GM20000 (cell line): Measurements from ENCODE around the gene RNPEPL1.

Experiments used
- DNase-seq: peaks from one replicate; pipeline ENCODE4 v3.0.0; 2012; ENCODE audit warnings: low spot score
- CTCF ChIP-seq: IDR thresholded peaks from 2 replicates; pipeline ENCODE4 v1.5.1; 2012; ENCODE audit warnings: mild to moderate bottlenecking, control low read depth; ENCODE audit errors: extremely low read depth, missing control alignments

The RNPEPL1 gene

DNA sequence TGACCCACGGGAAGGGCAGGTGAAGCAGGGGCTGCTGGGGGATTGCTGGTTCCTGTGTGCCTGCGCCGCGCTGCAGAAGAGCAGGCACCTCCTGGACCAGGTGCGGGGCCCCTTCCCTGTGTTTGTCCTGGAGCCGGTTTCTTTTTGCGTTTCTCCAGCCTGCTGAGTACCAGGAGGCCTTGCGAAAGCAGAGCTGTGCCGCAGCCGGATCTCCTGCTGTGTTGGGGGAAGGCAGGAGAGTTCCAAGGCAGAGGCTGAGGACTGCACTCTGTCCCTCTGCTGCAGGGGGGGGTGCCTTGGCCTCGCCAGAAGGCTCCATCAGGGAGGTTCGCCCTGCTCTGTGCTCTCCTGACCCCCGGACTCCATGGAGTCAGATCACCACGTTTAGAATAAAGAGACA is 21.1 kb downstream of the RNPEPL1 start:
- DNase-seq: no peak
- no peak for TF ChIP-seq CTCF

GRCh38 chr2:240589850-240590525 is 21.7 kb downstream of the RNPEPL1 start:
- no peak for TF ChIP-seq CTCF
- no peak for DNase-seq

DNA sequence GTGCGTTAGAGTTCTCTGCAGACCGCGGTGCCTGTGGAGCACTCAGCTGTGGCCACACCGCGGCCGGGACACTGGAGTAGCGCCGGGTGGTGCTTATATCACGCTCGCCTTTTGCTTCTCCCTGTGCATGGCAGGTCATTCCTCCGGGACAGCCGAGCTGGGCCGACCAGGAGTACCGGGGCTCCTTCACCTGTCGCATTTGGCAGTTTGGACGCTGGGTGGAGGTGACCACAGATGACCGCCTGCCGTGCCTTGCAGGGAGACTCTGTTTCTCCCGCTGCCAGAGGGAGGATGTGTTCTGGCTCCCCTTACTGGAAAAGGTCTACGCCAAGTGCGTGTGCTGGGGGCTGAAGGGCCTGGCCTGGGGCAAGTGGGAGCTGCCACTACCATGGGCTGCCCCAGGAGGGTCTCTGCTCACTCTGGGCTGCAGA is 22.4 kb downstream of the RNPEPL1 start:
- DNase-seq: no peak
- TF ChIP-seq CTCF: no peak

DNA sequence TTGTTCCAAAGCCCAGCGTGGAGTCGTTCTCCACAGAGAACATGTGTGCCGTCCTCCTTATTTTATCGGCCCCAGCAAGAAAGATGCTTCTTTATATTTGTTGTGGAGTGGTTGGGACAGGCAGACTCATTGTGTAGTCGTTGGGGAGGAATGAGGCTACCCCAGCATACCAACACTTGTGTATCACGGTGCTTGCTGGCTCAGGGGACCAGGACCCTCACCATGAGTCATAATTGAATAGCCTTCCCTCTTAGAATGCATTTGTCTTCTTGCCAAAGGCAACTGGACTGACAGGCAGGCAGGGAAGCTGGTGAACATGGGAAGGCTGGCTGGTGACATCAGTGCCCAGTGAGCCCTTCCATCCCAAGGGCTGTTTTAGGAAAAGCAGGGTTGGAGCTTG is 22.9 kb downstream of the RNPEPL1 start:
- DNase-seq: no peak
- no peak for TF ChIP-seq CTCF

- no peak for TF ChIP-seq CTCF
Observed at GRCh38 chr2:240591784-240592183, 23.5 kb downstream of the RNPEPL1 start.

DNA sequence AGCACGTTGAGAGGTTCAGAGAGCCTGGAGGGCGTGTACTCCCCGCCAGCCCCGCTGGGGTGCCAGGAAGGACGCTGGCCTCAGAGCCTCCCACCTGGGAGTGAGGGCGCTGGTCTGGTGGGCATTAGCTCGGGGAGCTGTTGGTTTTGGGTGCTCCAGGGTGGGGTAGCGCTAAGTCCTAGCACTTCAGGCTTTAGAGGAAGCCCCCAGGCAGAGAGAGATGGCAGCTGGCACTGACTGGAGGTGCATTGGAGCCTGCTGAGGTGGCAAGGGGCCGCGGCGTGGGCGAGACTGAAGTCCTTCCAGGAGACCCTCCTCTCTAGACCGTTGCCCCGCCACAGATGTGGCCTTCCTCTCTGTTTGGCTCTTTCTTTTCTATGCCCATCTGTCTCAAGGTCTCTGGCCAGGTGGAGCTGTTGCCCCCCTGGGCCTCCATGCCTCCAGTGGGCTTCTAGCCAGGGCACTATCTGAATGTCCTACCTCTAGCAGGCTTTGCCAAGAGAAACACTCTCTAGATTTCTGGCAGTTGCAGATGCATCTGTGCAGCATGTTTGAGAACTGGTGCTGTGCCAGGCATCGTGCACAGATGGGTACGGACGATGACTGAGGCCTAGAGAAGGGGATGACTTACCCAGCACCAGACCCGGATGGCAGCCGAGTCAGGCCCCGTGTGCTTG is 24.9 kb downstream of the RNPEPL1 start:
- TF ChIP-seq CTCF: no peak
- DNase-seq: no peak

More at GRCh38 chr2:240591784-240592183, 23.5 kb downstream of the RNPEPL1 start:
- DNase-seq: no peak

DNA sequence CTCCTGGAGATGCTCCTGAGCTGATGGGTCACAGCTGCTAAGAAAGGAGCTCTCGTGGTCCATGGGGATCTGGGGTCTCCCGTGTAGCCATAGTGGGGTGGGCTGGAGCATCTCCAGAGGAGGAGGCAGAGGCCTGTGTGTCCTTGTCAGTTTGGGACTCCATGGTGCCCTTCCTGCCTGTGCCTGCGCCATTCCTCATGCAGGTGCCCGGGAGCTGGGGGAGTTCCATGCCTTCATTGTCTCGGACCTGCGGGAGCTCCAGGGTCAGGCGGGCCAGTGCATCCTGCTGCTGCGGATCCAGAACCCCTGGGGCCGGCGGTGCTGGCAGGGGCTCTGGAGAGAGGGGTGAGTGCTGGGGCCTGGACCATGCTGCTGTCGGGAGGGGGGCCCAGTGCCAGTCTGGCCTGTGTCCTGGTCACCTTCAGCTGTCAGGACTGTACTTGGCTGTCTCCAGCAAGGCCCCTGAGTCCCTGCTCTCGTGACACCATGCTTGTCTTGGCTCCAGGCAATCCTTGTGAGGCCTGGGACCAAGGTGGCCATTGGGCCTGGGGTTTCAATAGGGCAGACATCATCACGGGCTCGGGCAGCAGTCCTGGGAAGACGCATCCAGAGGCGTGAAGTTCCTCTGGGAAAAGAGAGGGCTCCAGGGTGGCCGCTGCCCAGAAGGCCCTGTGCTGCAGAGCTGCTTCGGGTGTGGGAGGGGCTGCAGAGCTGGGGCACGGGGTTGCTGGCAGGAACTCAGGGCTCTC is 25.6 kb downstream of the RNPEPL1 start:
- no peak for DNase-seq
- TF ChIP-seq CTCF: no peak
